ENCODE data around the gene HACE1. TPM values are rescaled to one million over a fixed set of nuclear protein-coding genes. Genes with fewer than 3 reads are reported as not detected.

Gene HACE1
- total and polyA plus RNA-seq, 3 donors from 2014 or later = 33.2 to 44.8 (median 37.4) TPM

DNA sequence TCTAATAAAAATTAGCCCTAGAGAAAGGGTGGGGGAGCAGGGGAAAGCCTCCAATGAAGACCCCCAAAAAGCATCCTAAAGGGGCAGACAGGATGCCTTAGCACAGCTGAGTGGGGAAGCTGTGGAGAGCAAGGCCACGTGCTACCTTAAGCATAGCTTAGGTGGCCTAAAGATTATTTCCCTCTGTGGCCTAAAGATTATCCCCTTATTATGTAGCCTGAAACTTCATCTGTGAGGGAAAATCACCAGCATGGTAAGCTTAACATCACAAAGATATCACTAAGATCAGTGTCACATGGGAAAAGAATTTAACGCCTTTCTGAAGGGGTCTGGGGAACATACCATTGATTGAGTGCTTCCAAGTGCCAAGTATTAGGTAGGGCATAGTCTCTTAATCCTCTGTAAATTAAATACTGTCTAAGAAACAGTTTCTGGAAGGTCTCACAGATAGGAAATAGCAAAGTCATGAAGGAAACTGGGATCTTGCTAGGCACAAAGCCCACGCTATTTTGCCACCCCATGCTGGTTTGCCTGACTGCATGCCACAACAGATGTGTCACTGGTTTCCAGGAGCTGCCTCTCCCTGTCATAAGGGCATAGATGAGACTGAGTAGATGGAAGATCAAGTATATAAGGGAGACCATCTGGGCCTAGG, 170.0 kb downstream of the HACE1 start:
- Histone ChIP-seq H3K27me3 (no peaks in the 10 kb centered on the region), H3K4me1 (no peaks in the 10 kb centered on the region), H3K36me3 (ENCODE audit: low read depth, missing control alignments) (no peaks in the 10 kb centered on the region), H3K9me3 (no peaks in the 10 kb centered on the region), H3K4me3 (no peak overlapping the region), H3K27ac (no peak overlapping the region)
- WGBS, 2 donors = 92 to 96% methylated on average over 3 of the region's 3 CpGs
- no peak for TF ChIP-seq POLR2A (IDR thresholded peaks at IDR 0.05)
- TF ChIP-seq, protein P1, sequence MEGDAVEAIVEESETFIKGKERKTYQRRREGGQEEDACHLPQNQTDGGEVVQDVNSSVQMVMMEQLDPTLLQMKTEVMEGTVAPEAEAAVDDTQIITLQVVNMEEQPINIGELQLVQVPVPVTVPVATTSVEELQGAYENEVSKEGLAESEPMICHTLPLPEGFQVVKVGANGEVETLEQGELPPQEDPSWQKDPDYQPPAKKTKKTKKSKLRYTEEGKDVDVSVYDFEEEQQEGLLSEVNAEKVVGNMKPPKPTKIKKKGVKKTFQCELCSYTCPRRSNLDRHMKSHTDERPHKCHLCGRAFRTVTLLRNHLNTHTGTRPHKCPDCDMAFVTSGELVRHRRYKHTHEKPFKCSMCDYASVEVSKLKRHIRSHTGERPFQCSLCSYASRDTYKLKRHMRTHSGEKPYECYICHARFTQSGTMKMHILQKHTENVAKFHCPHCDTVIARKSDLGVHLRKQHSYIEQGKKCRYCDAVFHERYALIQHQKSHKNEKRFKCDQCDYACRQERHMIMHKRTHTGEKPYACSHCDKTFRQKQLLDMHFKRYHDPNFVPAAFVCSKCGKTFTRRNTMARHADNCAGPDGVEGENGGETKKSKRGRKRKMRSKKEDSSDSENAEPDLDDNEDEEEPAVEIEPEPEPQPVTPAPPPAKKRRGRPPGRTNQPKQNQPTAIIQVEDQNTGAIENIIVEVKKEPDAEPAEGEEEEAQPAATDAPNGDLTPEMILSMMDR (IDR thresholded peaks at IDR 0.05) = no peak
- no peak for DNase-seq
- intact Hi-C loops (cut with DNase I; ENCODE audit: low total_unique reads) = no loop called here

DNA sequence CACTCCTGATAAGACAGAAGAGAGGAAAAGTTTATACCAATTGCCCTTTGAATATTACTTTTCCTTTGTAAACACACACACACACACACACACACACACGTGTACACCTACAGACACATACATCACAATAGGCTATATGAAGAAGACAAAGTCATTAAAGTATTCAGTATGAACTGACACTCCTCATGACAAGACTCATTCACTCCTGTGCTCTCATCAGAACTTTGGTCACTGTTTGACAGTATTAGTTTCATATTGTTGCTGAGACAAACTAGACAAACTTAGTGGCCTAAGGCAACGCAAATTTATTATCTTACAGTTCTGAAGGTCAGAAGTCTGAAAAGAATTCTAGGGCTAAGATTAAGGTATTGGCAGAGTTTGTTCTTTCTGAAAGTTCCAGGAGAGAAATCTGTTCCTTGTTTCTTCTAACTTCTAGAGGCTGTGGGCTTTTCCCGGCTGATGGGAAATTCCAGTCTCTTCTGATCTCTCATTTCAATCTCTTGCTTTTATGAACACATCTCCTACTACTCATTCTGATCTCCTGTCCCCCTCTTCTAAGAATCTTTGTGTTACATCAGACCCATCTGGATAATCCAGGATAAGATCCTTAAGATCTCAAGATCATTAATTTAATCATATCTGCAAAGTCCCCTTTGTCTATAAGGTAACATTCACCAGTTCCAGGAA, 171.3 kb downstream of the HACE1 start:
- TF ChIP-seq POLR2A (IDR thresholded peaks at IDR 0.05) = no peak
- TF ChIP-seq, protein P1 (IDR thresholded peaks at IDR 0.05) = no peak
- H3K27ac ChIP-seq = no peak overlapping the region
- intact Hi-C loops (cut with DNase I; ENCODE audit: low total_unique reads) = no loop called here
- DNase-seq = no peak
- no peaks in the 10 kb centered on the region for H3K27me3 ChIP-seq
- H3K4me3 ChIP-seq = no peak overlapping the region
- H3K4me1 ChIP-seq = no peaks in the 10 kb centered on the region
- 63 to 72% methylated on average over 3 of the region's 3 CpGs for WGBS, 2 donors
- H3K9me3 ChIP-seq = no peaks in the 10 kb centered on the region
- H3K36me3 ChIP-seq (ENCODE audit: low read depth, missing control alignments) = no peaks in the 10 kb centered on the region

DNA sequence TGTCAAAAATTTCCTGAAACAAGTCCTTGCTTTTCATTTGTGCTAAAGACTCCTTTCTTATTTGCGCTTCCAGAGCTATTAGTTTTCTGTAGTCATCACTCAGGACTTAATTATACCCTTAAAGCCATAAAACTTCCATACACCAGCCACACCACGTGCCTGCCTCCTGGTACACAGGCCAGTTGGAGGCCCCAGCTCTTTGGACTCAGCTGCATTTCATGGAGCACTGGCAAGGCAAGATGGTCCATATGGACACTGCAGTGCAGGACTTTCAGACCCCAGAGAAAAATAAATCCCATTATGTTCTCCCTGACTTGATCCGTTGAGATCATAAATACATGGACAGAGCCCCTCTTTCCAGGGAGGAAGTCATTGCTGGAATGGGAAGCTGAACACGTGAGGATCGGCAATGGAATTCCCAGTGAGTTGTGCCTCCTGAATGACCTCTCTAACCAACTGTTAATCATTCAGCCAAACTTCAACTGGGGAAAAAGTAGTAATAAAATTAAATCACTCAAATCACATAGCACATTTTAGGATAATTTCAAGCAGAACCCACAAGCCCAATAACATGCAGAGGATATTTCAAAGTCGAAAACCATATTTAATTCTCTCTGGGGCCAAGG, 173.1 kb downstream of the HACE1 start:
- TF ChIP-seq, protein P1 (IDR thresholded peaks at IDR 0.05) = no peak
- TF ChIP-seq POLR2A (IDR thresholded peaks at IDR 0.05) = no peak
- Histone ChIP-seq H3K36me3 (ENCODE audit: low read depth, missing control alignments) (no peaks in the 10 kb centered on the region), H3K27me3 (no peaks in the 10 kb centered on the region), H3K9me3 (no peaks in the 10 kb centered on the region), H3K27ac (no peak overlapping the region), H3K4me3 (no peak overlapping the region), H3K4me1 (no peaks in the 10 kb centered on the region)
- 89 to 94% methylated on average over 6 of the region's 6 CpGs for WGBS, 2 donors
- intact Hi-C loops (cut with DNase I; ENCODE audit: low total_unique reads) = no loop called here
- no peak for DNase-seq

DNA sequence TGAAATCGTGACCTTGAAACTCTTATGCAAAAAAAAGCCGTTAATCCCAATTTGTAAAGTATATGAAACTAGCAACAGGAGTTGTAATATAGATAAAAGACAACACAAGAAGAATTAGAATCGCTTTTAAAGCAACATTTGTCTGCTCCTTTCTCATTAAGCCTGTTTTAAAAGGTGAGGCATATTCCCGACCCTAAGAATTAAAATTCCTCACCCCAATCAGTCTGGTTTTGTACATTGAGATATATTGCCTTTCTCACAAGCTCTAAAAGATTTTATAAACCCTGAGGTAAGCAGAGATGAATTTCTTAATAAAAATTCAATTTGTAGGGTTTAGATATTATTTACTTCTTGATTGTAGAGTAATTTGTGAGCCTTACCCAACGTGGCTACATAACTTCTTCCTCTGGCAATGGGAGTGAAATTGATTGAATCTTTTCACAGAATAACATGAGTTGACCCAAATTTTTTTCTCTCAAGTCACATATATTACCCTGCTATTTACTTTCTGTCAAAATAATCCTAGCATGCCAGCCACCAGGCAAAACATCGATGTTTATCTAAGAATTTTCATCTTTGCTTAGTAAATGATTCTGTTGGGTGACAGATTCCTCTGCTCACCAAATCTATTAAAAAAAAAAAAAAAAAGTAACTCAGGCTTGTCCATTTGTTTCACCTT, 173.7 kb downstream of the HACE1 start:
- intact Hi-C loops (cut with DNase I; ENCODE audit: low total_unique reads) = no loop called here

More for the DNA sequence above, 173.7 kb downstream of the HACE1 start:
- 84 to 86% methylated on average over 6 of the region's 6 CpGs for WGBS, 2 donors
- Histone ChIP-seq H3K4me1 (no peaks in the 10 kb centered on the region), H3K9me3 (no peaks in the 10 kb centered on the region), H3K36me3 (ENCODE audit: low read depth, missing control alignments) (no peaks in the 10 kb centered on the region), H3K27me3 (no peaks in the 10 kb centered on the region), H3K4me3 (no peak overlapping the region), H3K27ac (no peak overlapping the region)
- TF ChIP-seq, protein P1 (IDR thresholded peaks at IDR 0.05) = no peak
- no peak for TF ChIP-seq POLR2A (IDR thresholded peaks at IDR 0.05)
- DNase-seq = no peak

Data from testis (tissue), 3 donors.